ENCODE results near the gene RAB9A. TPM values are rescaled to one million over a fixed set of nuclear protein-coding genes. Genes with fewer than 3 reads are reported as not detected.
"Not testable (repeated sequence)": the region's sequence is repeated elsewhere in the genome, so short reads cannot be mapped to it uniquely, and the experiment has no call there.

The RAB9A gene
- 23.3 TPM for polyA plus RNA-seq (2013, experiment 1 of 2)
- 22.9 TPM for polyA plus RNA-seq (2013, experiment 2 of 2)

GRCh38 chrX:13688958-13689740, at the start of gene RAB9A:
TSS of gene RAB9A (plus strand) at chrX:13689128. CDS start at chrX:13708747, 19,619 bp downstream.
- Histone ChIP-seq H3K18ac (ENCODE audit: low read length) (peak within 1 kb of the TSS; percentile 30), H2BK15ac (replicated peaks; ENCODE audit: low read depth) (no peak within 1 kb of the TSS), H3K4me2 (ENCODE audit: low read length) (peak within 1 kb of the TSS; percentile 50), H3K4me3 (ENCODE audit: low read length) (peak within 1 kb of the TSS; percentile 70), H3K4me1 (ENCODE audit: control insufficient read depth, low read depth, low read length) (peaks cover 6% of the 10 kb centered on the region), H3K56ac (ENCODE audit: low read length) (peak within 1 kb of the TSS; percentile 87), H3K23ac (ENCODE audit: low read length) (no peak within 1 kb of the TSS), H3K4ac (ENCODE audit: low read depth, low read length) (no peak within 1 kb of the TSS), H4K5ac (ENCODE audit: low read length) (no peak within 1 kb of the TSS), H2AK5ac (ENCODE audit: low read length) (no peak within 1 kb of the TSS), H3K79me2 (ENCODE audit: control insufficient read depth, insufficient read depth, low read length) (peaks cover 26% of the 10 kb centered on the region), H4K8ac (ENCODE audit: low read depth, low read length) (no peak within 1 kb of the TSS), H3K27me3 (ENCODE audit: insufficient read depth, low read length, poor library complexity) (no peaks in the 10 kb centered on the region), H2BK120ac (ENCODE audit: low read depth, low read length) (no peak within 1 kb of the TSS), H3K9ac (ENCODE audit: low read length) (peak within 1 kb of the TSS; percentile 77), H3K79me1 (ENCODE audit: low read length) (no peaks in the 10 kb centered on the region), H3K36me3 (ENCODE audit: control insufficient read depth, insufficient read depth, low read length) (no peaks in the 10 kb centered on the region), H3K27ac (ENCODE audit: low read depth, low read length) (peak within 1 kb of the TSS; percentile 76), H2BK5ac (ENCODE audit: low read length) (no peak within 1 kb of the TSS)
- peak; percentile 76 for DNase-seq
- WGBS (ENCODE audit: extremely low coverage, insufficient coverage, low lambda C conversion rate), result no CpG with 5 or more reads among the region's 68 CpGs

GRCh38 chrX:13641684-13642083, 47.2 kb upstream of the RAB9A start:
- H3K4me2 ChIP-seq (ENCODE audit: low read length); H3K27ac ChIP-seq (ENCODE audit: low read depth, low read length); H3K18ac ChIP-seq (ENCODE audit: low read length); H3K36me3 ChIP-seq (ENCODE audit: control insufficient read depth, insufficient read depth, low read length); H3K4me1 ChIP-seq (ENCODE audit: control insufficient read depth, low read depth, low read length); H3K9ac ChIP-seq (ENCODE audit: low read length); H3K4ac ChIP-seq (ENCODE audit: low read depth, low read length); H2BK120ac ChIP-seq (ENCODE audit: low read depth, low read length); H3K27me3 ChIP-seq (ENCODE audit: insufficient read depth, low read length, poor library complexity); H3K23ac ChIP-seq (ENCODE audit: low read length); H4K5ac ChIP-seq (ENCODE audit: low read length); DNase-seq; H3K4me3 ChIP-seq (ENCODE audit: low read length); H3K79me1 ChIP-seq (ENCODE audit: low read length); H2AK5ac ChIP-seq (ENCODE audit: low read length); H3K56ac ChIP-seq (ENCODE audit: low read length); H3K79me2 ChIP-seq (ENCODE audit: control insufficient read depth, insufficient read depth, low read length); H4K8ac ChIP-seq (ENCODE audit: low read depth, low read length); H2BK15ac ChIP-seq (replicated peaks; ENCODE audit: low read depth); H2BK5ac ChIP-seq (ENCODE audit: low read length): not testable (repeated sequence)
- WGBS (ENCODE audit: extremely low coverage, insufficient coverage, low lambda C conversion rate), result no CpG with 5 or more reads among the region's 4 CpGs

- no peak overlapping the region for H3K9ac ChIP-seq (ENCODE audit: low read length)
- no peaks in the 10 kb centered on the region for H3K36me3 ChIP-seq (ENCODE audit: control insufficient read depth, insufficient read depth, low read length)
- no peaks in the 10 kb centered on the region for H3K79me2 ChIP-seq (ENCODE audit: control insufficient read depth, insufficient read depth, low read length)
- no CpG with 5 or more reads among the region's 9 CpGs for WGBS (ENCODE audit: extremely low coverage, insufficient coverage, low lambda C conversion rate)
- peak overlapping the region; percentile 36 for H3K4ac ChIP-seq (ENCODE audit: low read depth, low read length)
- H3K4me3 ChIP-seq (ENCODE audit: low read length), result no peak overlapping the region
- no peak overlapping the region for H4K8ac ChIP-seq (ENCODE audit: low read depth, low read length)
- no peak overlapping the region for H2BK15ac ChIP-seq (replicated peaks; ENCODE audit: low read depth)
- H4K5ac ChIP-seq (ENCODE audit: low read length), result no peak overlapping the region
- no peak overlapping the region for H3K56ac ChIP-seq (ENCODE audit: low read length)
- no peak overlapping the region for H2BK5ac ChIP-seq (ENCODE audit: low read length)
- H2BK120ac ChIP-seq (ENCODE audit: low read depth, low read length), result no peak overlapping the region
- H3K27ac ChIP-seq (ENCODE audit: low read depth, low read length), result no peak overlapping the region
- H3K79me1 ChIP-seq (ENCODE audit: low read length), result no peaks in the 10 kb centered on the region
- DNase-seq, result no peak
- H3K4me2 ChIP-seq (ENCODE audit: low read length), result no peak overlapping the region
- H3K27me3 ChIP-seq (ENCODE audit: insufficient read depth, low read length, poor library complexity), result no peaks in the 10 kb centered on the region
- H2AK5ac ChIP-seq (ENCODE audit: low read length), result no peak overlapping the region
- no peaks in the 10 kb centered on the region for H3K4me1 ChIP-seq (ENCODE audit: control insufficient read depth, low read depth, low read length)
- no peak overlapping the region for H3K18ac ChIP-seq (ENCODE audit: low read length)
- no peak overlapping the region for H3K23ac ChIP-seq (ENCODE audit: low read length)
Observed at GRCh38 chrX:13645464-13646153, 43.3 kb upstream of the RAB9A start.

- Histone ChIP-seq H3K79me2 (ENCODE audit: control insufficient read depth, insufficient read depth, low read length) (no peaks in the 10 kb centered on the region), H3K27me3 (ENCODE audit: insufficient read depth, low read length, poor library complexity) (no peaks in the 10 kb centered on the region), H4K5ac (ENCODE audit: low read length) (no peak overlapping the region), H3K4me3 (ENCODE audit: low read length) (no peak overlapping the region), H3K56ac (ENCODE audit: low read length) (no peak overlapping the region), H3K23ac (ENCODE audit: low read length) (no peak overlapping the region), H2BK15ac (replicated peaks; ENCODE audit: low read depth) (no peak overlapping the region), H3K9ac (ENCODE audit: low read length) (no peak overlapping the region), H3K36me3 (ENCODE audit: control insufficient read depth, insufficient read depth, low read length) (no peaks in the 10 kb centered on the region), H3K4me2 (ENCODE audit: low read length) (no peak overlapping the region), H3K27ac (ENCODE audit: low read depth, low read length) (no peak overlapping the region), H2AK5ac (ENCODE audit: low read length) (no peak overlapping the region), H2BK120ac (ENCODE audit: low read depth, low read length) (no peak overlapping the region), H4K8ac (ENCODE audit: low read depth, low read length) (no peak overlapping the region), H3K4ac (ENCODE audit: low read depth, low read length) (no peak overlapping the region), H3K18ac (ENCODE audit: low read length) (no peak overlapping the region), H2BK5ac (ENCODE audit: low read length) (no peak overlapping the region), H3K79me1 (ENCODE audit: low read length) (no peaks in the 10 kb centered on the region), H3K4me1 (ENCODE audit: control insufficient read depth, low read depth, low read length) (no peaks in the 10 kb centered on the region)
- DNase-seq, result peak; percentile 72
- no CpG with 5 or more reads among the region's 3 CpGs for WGBS (ENCODE audit: extremely low coverage, insufficient coverage, low lambda C conversion rate)
Observed at GRCh38 chrX:13646154-13646549, 42.8 kb upstream of the RAB9A start.

GRCh38 chrX:13647709-13648212, 41.2 kb upstream of the RAB9A start:
- Histone ChIP-seq H3K36me3 (ENCODE audit: control insufficient read depth, insufficient read depth, low read length) (no peaks in the 10 kb centered on the region), H4K8ac (ENCODE audit: low read depth, low read length) (no peak overlapping the region), H2BK15ac (replicated peaks; ENCODE audit: low read depth) (no peak overlapping the region), H3K56ac (ENCODE audit: low read length) (no peak overlapping the region), H3K9ac (ENCODE audit: low read length) (no peak overlapping the region), H3K23ac (ENCODE audit: low read length) (no peak overlapping the region), H4K5ac (ENCODE audit: low read length) (no peak overlapping the region), H3K79me1 (ENCODE audit: low read length) (no peaks in the 10 kb centered on the region), H3K27ac (ENCODE audit: low read depth, low read length) (no peak overlapping the region), H3K4me1 (ENCODE audit: control insufficient read depth, low read depth, low read length) (no peaks in the 10 kb centered on the region), H3K18ac (ENCODE audit: low read length) (no peak overlapping the region), H2BK120ac (ENCODE audit: low read depth, low read length) (no peak overlapping the region), H3K27me3 (ENCODE audit: insufficient read depth, low read length, poor library complexity) (no peaks in the 10 kb centered on the region), H3K4ac (ENCODE audit: low read depth, low read length) (no peak overlapping the region), H3K4me2 (ENCODE audit: low read length) (no peak overlapping the region), H2AK5ac (ENCODE audit: low read length) (no peak overlapping the region), H2BK5ac (ENCODE audit: low read length) (no peak overlapping the region), H3K79me2 (ENCODE audit: control insufficient read depth, insufficient read depth, low read length) (no peaks in the 10 kb centered on the region), H3K4me3 (ENCODE audit: low read length) (no peak overlapping the region)
- DNase-seq, result no peak
- no CpG with 5 or more reads among the region's 8 CpGs for WGBS (ENCODE audit: extremely low coverage, insufficient coverage, low lambda C conversion rate)

Data from mesendoderm (in vitro differentiated cells).